Natural killer cell (primary cell): Measurements from ENCODE around the gene SLC16A2. TPM values are rescaled to one million over a fixed set of nuclear protein-coding genes. Genes with fewer than 3 reads are reported as not detected.
"Not testable (repeated sequence)": the region's sequence is repeated elsewhere in the genome, so short reads cannot be mapped to it uniquely, and the experiment has no call there.

Source experiments
- ATAC-seq, 3 donors: fragments of 150-1000 bp in 2 of 3; fragments of 200-7000 bp in 1 of 3; cut with Tn5 transposase; 1 replicate in 1 of 3; 2 replicates in 2 of 3; pipeline ENCODE4 v1.10.0; 2021; ENCODE audit warnings: mild to moderate bottlenecking in 2 of 3, moderate library complexity in 2 of 3
- DNase-seq, 2 donors: peaks; one replicate each; pipeline versions ENCODE4 v3.0.0 to v3.0.0-alpha.2; 2013 to 2021; ENCODE audit warnings: mixed read lengths in 1 of 2
- H3K27ac ChIP-seq: one replicate; pipeline ENCODE4 v1.5.1; 2013; ENCODE audit warnings: mild to moderate bottlenecking, low read length
- H3K27me3 ChIP-seq: one replicate; pipeline ENCODE4 v1.6.1; 2013; ENCODE audit warnings: low read length; ENCODE audit not compliant: control insufficient read depth, insufficient read depth
- H3K36me3 ChIP-seq: one replicate; pipeline ENCODE4 v1.6.1; 2013; ENCODE audit warnings: low read length; ENCODE audit not compliant: control insufficient read depth, insufficient read depth
- H3K4me1 ChIP-seq: one replicate; pipeline ENCODE4 v1.6.1; 2013; ENCODE audit warnings: low read length; ENCODE audit not compliant: control insufficient read depth, insufficient read depth
- H3K4me3 ChIP-seq: one replicate; pipeline ENCODE4 v1.5.1; 2013; ENCODE audit warnings: low read length
- H3K9me3 ChIP-seq: one replicate; pipeline ENCODE4 v1.6.1; 2013; ENCODE audit warnings: low read length; ENCODE audit not compliant: control insufficient read depth, insufficient read depth
- H3K27ac Mint-ChIP-seq, 2 donors: one replicate each; pipeline ENCODE4 v1.8.0; 2022; ENCODE audit warnings: mild to moderate bottlenecking in 2 of 2, mixed read lengths in 2 of 2, moderate library complexity in 1 of 2
- H3K27me3 Mint-ChIP-seq, 2 donors: one replicate each; pipeline ENCODE4 v1.8.0; 2022; ENCODE audit warnings: low read depth in 2 of 2, mixed read lengths in 2 of 2
- H3K36me3 Mint-ChIP-seq: one replicate; pipeline ENCODE4 v1.8.0; 2022; ENCODE audit warnings: mixed read lengths
- H3K4me1 Mint-ChIP-seq, 2 donors: one replicate each; pipeline ENCODE4 v1.8.0; 2022; ENCODE audit warnings: mixed read lengths in 2 of 2
- H3K4me3 Mint-ChIP-seq: one replicate; pipeline ENCODE4 v1.8.0; 2022; ENCODE audit warnings: mild to moderate bottlenecking, moderate library complexity, mixed read lengths
- H3K9me3 Mint-ChIP-seq, 2 donors: one replicate each; pipeline ENCODE4 v1.8.0; 2022; ENCODE audit warnings: mixed read lengths in 2 of 2
- whole genome bisulfite sequencing: methylation state at CpG from one replicate; pipeline ENCODE4 v1.1.7; 2013; ENCODE audit warnings: missing lambda C conversion rate; ENCODE audit not compliant: insufficient coverage; 5-methylcytosine and 5-hydroxymethylcytosine counted together
- intact Hi-C: fragments of 100-400 bp; cut with micrococcal nuclease; formaldehyde crosslinking; loops from one replicate; pipeline ENCODE4 v1.14.2; 2022
- total RNA-seq, 4 donors: library from RNA; stranded (reverse); fragments of 120-200 nt in 1 of 4; gene quantifications; one replicate each; pipeline versions ENCODE4 v1.2.3 to v1.2.4, GENCODE V29; 2013 to 2022
- TF ChIP-seq, protein P1 (sequence below): fragments of 200-600 bp; IDR thresholded peaks from one replicate; pipeline ENCODE4 v1.8.0; 2022; ENCODE audit warnings: antibody characterized with exemption

SLC16A2 gene
- total RNA-seq, 3 donors from 2014 or later (not counting 1 experiment from before 2014, with no cell fraction given), result not detected

DNA sequence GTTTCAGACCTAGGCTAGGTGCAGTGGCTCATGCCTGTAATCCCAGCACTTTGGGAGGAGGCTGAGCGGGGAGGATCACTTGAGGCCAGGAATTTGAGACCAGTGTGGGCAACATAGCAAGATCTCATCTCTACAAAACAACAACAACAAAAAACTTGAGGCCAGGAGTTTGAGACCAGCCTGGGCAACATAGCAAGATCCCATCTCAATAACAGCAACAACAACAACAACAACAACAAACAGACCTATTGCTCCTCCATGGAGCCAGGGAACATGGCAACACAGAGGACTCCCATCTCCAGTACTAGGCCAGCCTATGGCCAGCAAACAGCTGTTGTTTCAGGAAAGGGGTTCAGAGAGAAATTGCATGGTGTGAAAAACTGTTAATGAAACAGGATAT, 43.4 kb downstream of the SLC16A2 start:
- no peaks in the 10 kb centered on the region for H3K4me1 Mint-ChIP-seq
- H3K27ac Mint-ChIP-seq, result no peak overlapping the region
- no peaks in the 10 kb centered on the region for H3K27me3 ChIP-seq
- 100% methylated on average over 1 of the region's 1 CpG for WGBS
- no peak overlapping the region for H3K4me3 ChIP-seq
- no peaks in the 10 kb centered on the region for H3K9me3 Mint-ChIP-seq
- ATAC-seq (no peak), DNase-seq (no peak)
- no peaks in the 10 kb centered on the region for H3K36me3 Mint-ChIP-seq
- H3K9me3 ChIP-seq, result no peaks in the 10 kb centered on the region
- H3K4me1 ChIP-seq, result no peaks in the 10 kb centered on the region
- no peak overlapping the region for H3K27ac ChIP-seq
- intact Hi-C loops, result no loop called here
- TF ChIP-seq, protein P1, sequence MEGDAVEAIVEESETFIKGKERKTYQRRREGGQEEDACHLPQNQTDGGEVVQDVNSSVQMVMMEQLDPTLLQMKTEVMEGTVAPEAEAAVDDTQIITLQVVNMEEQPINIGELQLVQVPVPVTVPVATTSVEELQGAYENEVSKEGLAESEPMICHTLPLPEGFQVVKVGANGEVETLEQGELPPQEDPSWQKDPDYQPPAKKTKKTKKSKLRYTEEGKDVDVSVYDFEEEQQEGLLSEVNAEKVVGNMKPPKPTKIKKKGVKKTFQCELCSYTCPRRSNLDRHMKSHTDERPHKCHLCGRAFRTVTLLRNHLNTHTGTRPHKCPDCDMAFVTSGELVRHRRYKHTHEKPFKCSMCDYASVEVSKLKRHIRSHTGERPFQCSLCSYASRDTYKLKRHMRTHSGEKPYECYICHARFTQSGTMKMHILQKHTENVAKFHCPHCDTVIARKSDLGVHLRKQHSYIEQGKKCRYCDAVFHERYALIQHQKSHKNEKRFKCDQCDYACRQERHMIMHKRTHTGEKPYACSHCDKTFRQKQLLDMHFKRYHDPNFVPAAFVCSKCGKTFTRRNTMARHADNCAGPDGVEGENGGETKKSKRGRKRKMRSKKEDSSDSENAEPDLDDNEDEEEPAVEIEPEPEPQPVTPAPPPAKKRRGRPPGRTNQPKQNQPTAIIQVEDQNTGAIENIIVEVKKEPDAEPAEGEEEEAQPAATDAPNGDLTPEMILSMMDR, result no peak
- no peak overlapping the region for H3K4me3 Mint-ChIP-seq
- H3K36me3 ChIP-seq, result no peaks in the 10 kb centered on the region
- H3K27me3 Mint-ChIP-seq, result peaks cover 5 to 22% of the 10 kb centered on the region in 2 donors

DNA sequence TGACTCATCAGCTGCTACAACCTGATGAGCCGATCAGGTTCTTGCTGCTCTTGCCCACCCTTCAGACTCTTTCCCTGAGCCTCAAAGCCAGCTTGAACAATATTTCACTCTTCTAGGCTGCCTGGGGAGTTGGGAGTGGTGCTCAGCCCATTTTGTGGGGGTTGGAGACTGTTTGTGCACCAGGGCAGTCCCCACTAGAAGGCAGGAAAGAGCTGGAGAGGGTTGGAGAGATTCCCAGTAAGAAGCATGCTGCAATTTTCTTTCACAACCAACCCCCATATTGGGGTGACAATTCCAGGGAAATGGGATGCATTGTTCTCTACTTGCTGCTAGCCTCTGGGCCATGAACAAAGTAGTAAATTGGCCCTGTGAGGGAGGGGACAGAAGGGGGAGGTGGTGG, 44.1 kb downstream of the SLC16A2 start:
- no peaks in the 10 kb centered on the region for H3K27me3 ChIP-seq
- H3K4me1 Mint-ChIP-seq, result no peaks in the 10 kb centered on the region
- no peak for ATAC-seq
- H3K27ac Mint-ChIP-seq, result no peak overlapping the region
- H3K9me3 Mint-ChIP-seq, result no peaks in the 10 kb centered on the region
- no peaks in the 10 kb centered on the region for H3K4me1 ChIP-seq
- intact Hi-C loops, result no loop called here
- 100% methylated on average over 1 of the region's 1 CpG for WGBS
- H3K27me3 Mint-ChIP-seq, result peaks cover 7 to 22% of the 10 kb centered on the region in 2 donors
- no peaks in the 10 kb centered on the region for H3K9me3 ChIP-seq
- no peak overlapping the region for H3K27ac ChIP-seq
- TF ChIP-seq, protein P1, result no peak
- no peaks in the 10 kb centered on the region for H3K36me3 Mint-ChIP-seq
- H3K4me3 Mint-ChIP-seq, result no peak overlapping the region
- DNase-seq, result no peak
- no peak overlapping the region for H3K4me3 ChIP-seq
- H3K36me3 ChIP-seq, result no peaks in the 10 kb centered on the region

DNA sequence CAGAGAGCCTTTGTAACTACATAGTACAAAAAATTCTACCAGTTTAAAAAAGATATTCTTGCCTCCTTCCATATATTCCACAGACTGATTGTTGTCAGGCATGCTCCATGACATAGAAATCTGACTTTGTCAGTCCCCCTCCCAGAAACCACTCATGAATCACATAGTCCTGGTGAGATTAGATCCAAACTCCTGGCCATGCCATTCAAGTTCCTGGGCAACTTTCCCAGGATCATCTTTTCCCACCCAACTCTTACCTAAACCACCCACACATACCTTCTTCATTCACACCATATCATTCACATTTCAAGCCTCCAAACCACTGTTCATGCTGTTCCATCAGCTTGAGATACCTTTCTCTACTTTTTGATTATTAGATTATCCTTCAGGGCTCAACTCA, 46.4 kb downstream of the SLC16A2 start:
- Mint-ChIP-seq H3K4me3 (no peak overlapping the region), H3K27me3 (peaks cover 6 to 15% of the 10 kb centered on the region in 2 donors), H3K4me1 (no peaks in the 10 kb centered on the region), H3K36me3 (no peaks in the 10 kb centered on the region), H3K9me3 (no peaks in the 10 kb centered on the region), H3K27ac (no peak overlapping the region)
- intact Hi-C loops, result no loop called here
- TF ChIP-seq, protein P1, result no peak
- H3K4me1 ChIP-seq, result no peaks in the 10 kb centered on the region
- no peak overlapping the region for H3K27ac ChIP-seq
- DNase-seq, result no peak
- no peaks in the 10 kb centered on the region for H3K9me3 ChIP-seq
- no peak for ATAC-seq
- no peak overlapping the region for H3K4me3 ChIP-seq
- H3K27me3 ChIP-seq, result no peaks in the 10 kb centered on the region
- no peaks in the 10 kb centered on the region for H3K36me3 ChIP-seq

DNA sequence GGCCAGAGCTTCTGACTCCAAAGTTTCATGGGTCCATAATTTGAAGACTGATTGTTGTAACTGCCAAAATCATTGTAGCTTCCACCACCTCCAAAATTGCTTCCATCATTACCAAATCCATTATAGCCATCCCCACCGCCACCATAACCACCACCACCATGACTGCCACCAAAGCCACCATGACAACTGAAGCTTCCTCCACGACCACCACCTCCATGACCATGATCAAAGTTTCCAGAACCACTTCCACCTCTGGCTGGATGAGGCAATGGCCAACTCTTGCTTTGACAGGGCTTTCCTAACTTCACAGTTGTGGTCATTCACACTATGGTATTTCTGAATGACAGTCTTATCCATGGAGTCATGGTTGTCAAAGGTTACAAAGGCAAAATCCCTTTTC, 51.8 kb downstream of the SLC16A2 start:
- H3K27me3 ChIP-seq, H3K4me1 Mint-ChIP-seq, H3K9me3 ChIP-seq, intact Hi-C loops, H3K4me1 ChIP-seq, H3K36me3 Mint-ChIP-seq, H3K36me3 ChIP-seq, H3K4me3 Mint-ChIP-seq, H3K9me3 Mint-ChIP-seq, DNase-seq, ATAC-seq, H3K4me3 ChIP-seq, H3K27ac ChIP-seq, H3K27ac Mint-ChIP-seq: not testable (repeated sequence)
- WGBS, result 79% methylated on average over 2 of the region's 2 CpGs
- H3K27me3 Mint-ChIP-seq, result peaks cover 8 to 28% of the 10 kb centered on the region in 2 donors
